ENCODE data around the gene DYNC2I2.

The DYNC2I2 gene

GRCh38 chr9:128685636-128686489, 29.2 kb upstream of the DYNC2I2 start:
- peak; percentile 31 for DNase-seq (ENCODE audit: low read depth)
- H3K4me3 ChIP-seq (ENCODE audit: low read depth, low read length) = peak overlapping the region; percentile 92
- TF ChIP-seq POLR2A (IDR thresholded peaks at IDR 0.05; ENCODE audit: extremely low read depth, insufficient read length) = peak; percentile 16
- TF ChIP-seq, protein P1, sequence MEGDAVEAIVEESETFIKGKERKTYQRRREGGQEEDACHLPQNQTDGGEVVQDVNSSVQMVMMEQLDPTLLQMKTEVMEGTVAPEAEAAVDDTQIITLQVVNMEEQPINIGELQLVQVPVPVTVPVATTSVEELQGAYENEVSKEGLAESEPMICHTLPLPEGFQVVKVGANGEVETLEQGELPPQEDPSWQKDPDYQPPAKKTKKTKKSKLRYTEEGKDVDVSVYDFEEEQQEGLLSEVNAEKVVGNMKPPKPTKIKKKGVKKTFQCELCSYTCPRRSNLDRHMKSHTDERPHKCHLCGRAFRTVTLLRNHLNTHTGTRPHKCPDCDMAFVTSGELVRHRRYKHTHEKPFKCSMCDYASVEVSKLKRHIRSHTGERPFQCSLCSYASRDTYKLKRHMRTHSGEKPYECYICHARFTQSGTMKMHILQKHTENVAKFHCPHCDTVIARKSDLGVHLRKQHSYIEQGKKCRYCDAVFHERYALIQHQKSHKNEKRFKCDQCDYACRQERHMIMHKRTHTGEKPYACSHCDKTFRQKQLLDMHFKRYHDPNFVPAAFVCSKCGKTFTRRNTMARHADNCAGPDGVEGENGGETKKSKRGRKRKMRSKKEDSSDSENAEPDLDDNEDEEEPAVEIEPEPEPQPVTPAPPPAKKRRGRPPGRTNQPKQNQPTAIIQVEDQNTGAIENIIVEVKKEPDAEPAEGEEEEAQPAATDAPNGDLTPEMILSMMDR (IDR thresholded peaks at IDR 0.05; ENCODE audit: low read depth, low read length) = no peak

- H3K4me3 ChIP-seq (ENCODE audit: low read depth, low read length) = peak overlapping the region; percentile 92
- TF ChIP-seq MAX (IDR thresholded peaks at IDR 0.05; ENCODE audit: low read depth, low read length) = peak; percentile 96
- peak; percentile 71 for TF ChIP-seq MYC (IDR thresholded peaks at IDR 0.05; ENCODE audit: low read depth, low read length)
- TF ChIP-seq, protein P1 (IDR thresholded peaks at IDR 0.05; ENCODE audit: low read depth, low read length) = no peak
- TF ChIP-seq POLR2A (IDR thresholded peaks at IDR 0.05; ENCODE audit: extremely low read depth, insufficient read length) = peak; percentile 91
- DNase-seq (ENCODE audit: low read depth) = peak; percentile 86
Measured at GRCh38 chr9:128684325-128685199, 27.9 kb upstream of the DYNC2I2 start.

- TF ChIP-seq, protein P1 (IDR thresholded peaks at IDR 0.05; ENCODE audit: low read depth, low read length) = no peak
- TF ChIP-seq MAX (IDR thresholded peaks at IDR 0.05; ENCODE audit: low read depth, low read length) = no peak
- peak overlapping the region; percentile 92 for H3K4me3 ChIP-seq (ENCODE audit: low read depth, low read length)
- no peak for DNase-seq (ENCODE audit: low read depth)
Measured at GRCh38 chr9:128684065-128684324, 27.3 kb upstream of the DYNC2I2 start.

DNA sequence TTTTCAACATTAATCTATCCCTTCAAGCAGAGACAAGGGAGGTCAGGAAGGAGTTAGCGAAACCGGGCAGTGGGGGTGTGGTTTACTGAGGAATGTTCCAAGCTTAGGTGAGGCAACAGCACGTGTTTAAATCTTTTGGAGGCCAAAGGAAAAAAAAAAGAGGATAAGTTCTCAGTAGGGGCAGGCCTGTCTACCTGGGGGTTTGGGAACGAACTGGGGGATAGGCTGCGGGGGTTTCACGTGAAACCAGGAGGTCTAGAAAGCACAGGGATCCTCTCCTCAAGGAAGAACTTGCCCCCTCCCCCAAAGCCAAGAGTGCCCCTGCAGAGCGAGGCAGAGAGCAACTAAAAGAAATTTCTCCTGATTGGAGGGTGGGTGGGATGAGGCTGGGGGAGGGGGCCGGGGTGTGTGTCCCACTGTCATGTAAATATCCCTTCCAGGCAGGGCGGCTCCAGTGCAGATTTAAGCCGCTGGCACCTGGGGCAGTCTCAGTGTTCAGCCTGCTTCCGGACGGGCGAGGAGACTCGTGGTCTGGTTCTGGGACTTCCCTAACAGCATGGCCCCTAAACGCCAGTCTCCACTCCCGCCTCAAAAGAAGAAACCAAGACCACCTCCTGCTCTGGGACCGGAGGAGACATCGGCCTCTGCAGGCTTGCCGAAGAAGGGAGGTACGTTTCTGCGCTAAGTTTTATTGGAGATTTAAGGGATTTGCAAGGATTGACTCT, 26.9 kb upstream of the DYNC2I2 start:
- DNase-seq (ENCODE audit: low read depth) = peak; percentile 77
- peak overlapping the region; percentile 92 for H3K4me3 ChIP-seq (ENCODE audit: low read depth, low read length)
- peak; percentile 79 for TF ChIP-seq MYC (IDR thresholded peaks at IDR 0.05; ENCODE audit: low read depth, low read length)
- TF ChIP-seq MAX (IDR thresholded peaks at IDR 0.05; ENCODE audit: low read depth, low read length) = peak; percentile 72
- TF ChIP-seq, protein P1 (IDR thresholded peaks at IDR 0.05; ENCODE audit: low read depth, low read length) = no peak
- TF ChIP-seq POLR2A (IDR thresholded peaks at IDR 0.05; ENCODE audit: extremely low read depth, insufficient read length) = no peak

- no peak for TF ChIP-seq MYC (IDR thresholded peaks at IDR 0.05; ENCODE audit: low read depth, low read length)
- no peak for TF ChIP-seq POLR2A (IDR thresholded peaks at IDR 0.05; ENCODE audit: extremely low read depth, insufficient read length)
- no peak overlapping the region for H3K4me3 ChIP-seq (ENCODE audit: low read depth, low read length)
- no peak for DNase-seq (ENCODE audit: low read depth)
Measured at GRCh38 chr9:128677794-128678193, 21.1 kb upstream of the DYNC2I2 start.

GRCh38 chr9:128675382-128675781, 18.7 kb upstream of the DYNC2I2 start:
- H3K4me3 ChIP-seq (ENCODE audit: low read depth, low read length) = no peak overlapping the region
- DNase-seq (ENCODE audit: low read depth) = no peak
- TF ChIP-seq MYC (IDR thresholded peaks at IDR 0.05; ENCODE audit: low read depth, low read length) = no peak
- TF ChIP-seq, protein P1 (IDR thresholded peaks at IDR 0.05; ENCODE audit: low read depth, low read length) = no peak
